Lower leg skin (tissue), 3 donors: ENCODE measurements around the gene SART1.

ENCODE experiments used
- CTCF ChIP-seq, 3 donors: fragments of 450-650 bp; IDR thresholded peaks; one replicate each; pipeline ENCODE4 v1.5.1; 2016; ENCODE audit warnings: antibody characterized with exemption in 3 of 3, mild to moderate bottlenecking in 3 of 3, moderate library complexity in 2 of 3
- POLR2A ChIP-seq, 2 donors: fragments of 450-650 bp; IDR thresholded peaks; one replicate each; pipeline ENCODE4 v1.6.1; 2016 to 2017; ENCODE audit warnings: antibody characterized with exemption in 2 of 2, mild to moderate bottlenecking in 1 of 2, moderate library complexity in 1 of 2

DNA sequence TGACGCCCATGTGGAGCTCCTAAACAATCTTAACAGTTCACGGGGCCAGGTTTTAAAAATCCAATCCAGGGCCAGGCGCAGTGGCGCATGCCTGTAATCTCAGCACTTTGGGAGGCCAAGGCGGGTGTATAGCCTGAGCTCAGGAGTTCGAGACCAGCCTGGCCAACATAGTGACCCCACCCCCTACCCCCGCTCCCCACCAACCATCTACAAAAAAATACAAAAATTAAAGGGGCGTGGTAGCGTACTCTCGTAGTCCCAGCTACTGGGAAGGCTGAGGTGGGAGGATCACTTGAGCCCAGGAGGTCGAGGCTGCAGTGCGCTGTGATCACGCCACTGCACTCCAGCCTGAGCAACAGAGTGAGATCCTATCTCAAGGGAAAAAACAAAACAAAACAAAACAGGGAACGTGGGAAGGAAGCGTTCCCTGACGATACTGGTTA, 689 bp upstream of the SART1 start:
- TF ChIP-seq CTCF (IDR thresholded peaks at IDR 0.05) (no peak), POLR2A (IDR thresholded peaks at IDR 0.05) (no peak)
